ENCODE measurements around the gene MPPED2. TPM values are rescaled to one million over a fixed set of nuclear protein-coding genes. Genes with fewer than 3 reads are reported as not detected.

MPPED2 gene
- total and polyA plus RNA-seq, 2 donors (not counting 3 experiments of a cell fraction or from before 2014, with no cell fraction given): not detected

DNA sequence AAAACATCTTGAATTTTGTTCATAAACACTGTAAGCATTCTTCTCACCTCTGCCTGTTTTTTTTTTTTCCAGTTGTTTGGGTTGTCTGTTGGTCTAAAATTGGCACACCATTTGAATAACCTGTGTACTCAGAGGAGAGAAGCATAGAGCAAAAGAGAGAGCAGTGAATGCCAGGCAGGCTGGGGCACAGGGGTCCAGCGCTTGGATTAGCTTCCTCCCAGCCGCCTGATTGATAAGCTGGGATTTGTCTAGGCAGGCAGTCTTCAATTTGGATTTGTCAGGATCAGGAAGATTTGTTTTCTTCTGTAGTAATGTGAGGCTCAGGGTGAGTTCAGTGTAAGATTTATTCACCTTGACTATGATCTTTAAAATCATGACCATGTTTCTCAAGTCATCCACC, 204.3 kb downstream of the MPPED2 start:
- H3K36me3 ChIP-seq (ENCODE audit: control insufficient read depth in 2 of 2, extremely low read depth in 1 of 2, insufficient read depth in 2 of 2, low read length in 2 of 2): no peaks in the 10 kb centered on the region
- ChIA-PET CTCF (no interaction called here), POLR2A (no interaction called here)
- no peaks in the 10 kb centered on the region for H3K9me3 ChIP-seq (replicated peaks; ENCODE audit: control insufficient read depth, insufficient read depth, low read length)
- dilution Hi-C loops (cut with MboI; ENCODE audit: extremely low pct_ligation_motif_present, low sequenced_read_pairs) (no loop called here), intact Hi-C loops (cut with micrococcal nuclease) (no loop called here)
- no peaks in the 10 kb centered on the region for H3K9me1 ChIP-seq (replicated peaks; ENCODE audit: control insufficient read depth, extremely low read depth, insufficient read depth, low read length)
- no peaks in the 10 kb centered on the region for H3K4me1 ChIP-seq (ENCODE audit: control insufficient read depth, extremely low read depth, insufficient read depth, low read length)
- no peaks in the 10 kb centered on the region for H3K27me3 ChIP-seq (ENCODE audit: control insufficient read depth in 2 of 2, insufficient read depth in 2 of 2, low read length in 2 of 2)
- no peak for DNase-seq (ENCODE audit: low read depth, low spot score)
- no peak overlapping the region for H3K4me2 ChIP-seq (ENCODE audit: insufficient read depth, low read length)
- H4K20me1 ChIP-seq (replicated peaks; ENCODE audit: control insufficient read depth, extremely low read depth, insufficient read depth, low read length): no peaks in the 10 kb centered on the region
- no peaks in the 10 kb centered on the region for H3K79me2 ChIP-seq (ENCODE audit: control insufficient read depth, insufficient read depth, low read length)
- TF ChIP-seq MYC (IDR thresholded peaks at IDR 0.05; ENCODE audit: low read depth, low read length): no peak
- no peak for TF ChIP-seq JUN (IDR thresholded peaks at IDR 0.05; ENCODE audit: borderline replicate concordance, insufficient read depth, insufficient read length, low read depth)
- no peak for TF ChIP-seq POLR2A (IDR thresholded peaks at IDR 0.05; ENCODE audit: low read depth, low read length)
- TF ChIP-seq GATA2 (IDR thresholded peaks at IDR 0.05; ENCODE audit: insufficient read depth, insufficient read length, low read depth, low read length): no peak
- TF ChIP-seq, protein P1, sequence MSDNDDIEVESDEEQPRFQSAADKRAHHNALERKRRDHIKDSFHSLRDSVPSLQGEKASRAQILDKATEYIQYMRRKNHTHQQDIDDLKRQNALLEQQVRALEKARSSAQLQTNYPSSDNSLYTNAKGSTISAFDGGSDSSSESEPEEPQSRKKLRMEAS (IDR thresholded peaks at IDR 0.05; ENCODE audit: insufficient read depth, insufficient read length): no peak
- TF ChIP-seq EZH2 (IDR thresholded peaks at IDR 0.05; ENCODE audit: borderline replicate concordance, low read depth, low read length, severe bottlenecking): no peak
- TF ChIP-seq FOS (IDR thresholded peaks at IDR 0.05; ENCODE audit: borderline replicate concordance, insufficient read depth, low read length): no peak
- no peak for TF ChIP-seq POLR2AphosphoS5 (IDR thresholded peaks at IDR 0.05; ENCODE audit: insufficient read depth, low read depth, low read length)
- TF ChIP-seq, protein P2, sequence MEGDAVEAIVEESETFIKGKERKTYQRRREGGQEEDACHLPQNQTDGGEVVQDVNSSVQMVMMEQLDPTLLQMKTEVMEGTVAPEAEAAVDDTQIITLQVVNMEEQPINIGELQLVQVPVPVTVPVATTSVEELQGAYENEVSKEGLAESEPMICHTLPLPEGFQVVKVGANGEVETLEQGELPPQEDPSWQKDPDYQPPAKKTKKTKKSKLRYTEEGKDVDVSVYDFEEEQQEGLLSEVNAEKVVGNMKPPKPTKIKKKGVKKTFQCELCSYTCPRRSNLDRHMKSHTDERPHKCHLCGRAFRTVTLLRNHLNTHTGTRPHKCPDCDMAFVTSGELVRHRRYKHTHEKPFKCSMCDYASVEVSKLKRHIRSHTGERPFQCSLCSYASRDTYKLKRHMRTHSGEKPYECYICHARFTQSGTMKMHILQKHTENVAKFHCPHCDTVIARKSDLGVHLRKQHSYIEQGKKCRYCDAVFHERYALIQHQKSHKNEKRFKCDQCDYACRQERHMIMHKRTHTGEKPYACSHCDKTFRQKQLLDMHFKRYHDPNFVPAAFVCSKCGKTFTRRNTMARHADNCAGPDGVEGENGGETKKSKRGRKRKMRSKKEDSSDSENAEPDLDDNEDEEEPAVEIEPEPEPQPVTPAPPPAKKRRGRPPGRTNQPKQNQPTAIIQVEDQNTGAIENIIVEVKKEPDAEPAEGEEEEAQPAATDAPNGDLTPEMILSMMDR (IDR thresholded peaks at IDR 0.05; ENCODE audit: extremely low read depth in 1 of 2, insufficient read depth in 1 of 2, low read depth in 1 of 2, low read length in 2 of 2): no peak
- H3K27ac ChIP-seq (ENCODE audit: insufficient read depth, low read depth, low read length): no peak overlapping the region
- H2AFZ ChIP-seq (ENCODE audit: low read depth, low read length): no peak overlapping the region
- no peak for FAIRE-seq
- BruUV-seq (replicated peaks): no TSS peak
- H3K9ac ChIP-seq (replicated peaks; ENCODE audit: extremely low read depth, insufficient read depth, low read length): no peak overlapping the region
- H3K4me3 ChIP-seq (replicated peaks in 1 of 3; ENCODE audit: insufficient read depth in 1 of 3, low read depth in 1 of 3, low read length in 3 of 3): no peak overlapping the region
